Pancreas (tissue), 10 donors: ENCODE results near the gene SLIT3. TPM values are rescaled to one million over a fixed set of nuclear protein-coding genes. Genes with fewer than 3 reads are reported as not detected.

Experiments
- ATAC-seq, 4 donors: fragments of 200-7000 bp; cut with Tn5 transposase; one replicate each; pipeline versions ENCODE4 v1.8.0 to v1.9.1; 2020; ENCODE audit warnings: mild to moderate bottlenecking in 4 of 4, moderate library complexity in 4 of 4
- DNase-seq, 6 donors: peaks; one replicate each; pipeline ENCODE4 v3.0.0-alpha.2; 2020
- FAIRE-seq: peaks from 2 replicates; lab custom pipeline; 2012; peaks lifted over from hg19 to GRCh38; lab: Jason Lieb, UNC
- H3K27ac ChIP-seq, 4 donors: fragments of 200-600 bp; sonication (generic); 1 replicate in 3 of 4; 2 replicates in 1 of 4; pipeline versions ENCODE4 v1.5.0 to v1.8.0; 2020
- H3K27me3 ChIP-seq, 4 donors: fragments of 200-600 bp; one replicate each; pipeline ENCODE4 v1.8.0; 2021
- H3K36me3 ChIP-seq, 3 donors: fragments of 200-600 bp; sonication (generic) in 1 of 3; one replicate each; pipeline versions ENCODE4 v1.5.0 to v1.8.0; 2020 to 2021
- H3K4me1 ChIP-seq, 3 donors: fragments of 200-600 bp; one replicate each; pipeline ENCODE4 v1.8.0; 2021
- H3K4me3 ChIP-seq, 4 donors: fragments of 200-600 bp; sonication (generic) in 2 of 4; one replicate each; pipeline versions ENCODE4 v1.5.0 to v1.8.0; 2020 to 2021
- H3K9me3 ChIP-seq, 4 donors: fragments of 200-600 bp; one replicate each; pipeline ENCODE4 v1.8.0; 2021
- CTCF ChIP-seq, 4 donors: fragments of 200-600 bp; sonication (generic) in 3 of 4; IDR thresholded peaks; one replicate each; pipeline versions ENCODE4 v1.5.0 to v1.8.0; 2021; ENCODE audit warnings: antibody characterized with exemption in 4 of 4
- WGBS, 2 donors: extraction: QIAGEN DNeasy Blood & Tissue Kit; methylation state at CpG; one replicate each; pipeline ENCODE4 v1.1.7; 2013; 5-methylcytosine and 5-hydroxymethylcytosine counted together
- intact Hi-C, 3 donors: fragments of 100-400 bp; cut with DNase I; formaldehyde crosslinking; loops; one replicate each; pipeline versions ENCODE4 v1.11.1 to v1.14.2; 2022
- polyA plus RNA-seq, 2 donors: library from polyadenylated mRNA; stranded (reverse); fragments of 200-250 nt; gene quantifications; one replicate each; pipeline ENCODE4 v1.2.3, GENCODE V29; 2013
- total RNA-seq, 6 donors: library from RNA; stranded (reverse); fragmentation: NEBNext Ultra II Directional in 4 of 6; extraction: Animal tissue kit (Norgen Biotek cat#: 25700) in 4 of 6; gene quantifications; one replicate each; pipeline versions ENCODE4 v1.2.1 to v1.2.4, GENCODE V29; 2021 to 2023
- donor health status: healthy with polysubstance abuse.
- donor health status: DM: no; HTN: no; CAD: no; lungs with moderate emphysema.
- donor health status: DM: no; HTN: no; CAD: no.
- donor health status: control.
- donor health status: control.
- donor health status: Bipolar disorder and iron deficiency.
- donor health status: DM: yes; HTN: yes; CAD: no.
- donor health status: DM: no; HTN: no; CAD: no.
- donor health status: DM: no; HTN: no; CAD: no.
- donor health status: DM: yes; HTN: yes; CAD: no.

SLIT3 gene
- total and polyA plus RNA-seq, 8 donors: 1.1 to 11.4 (median 2.1) TPM

- H3K27ac ChIP-seq: no peak overlapping the region
- FAIRE-seq (no peak), ATAC-seq (no peak), DNase-seq (no peak)
- intact Hi-C loops: no loop called here
- no peak overlapping the region for H3K4me3 ChIP-seq
- no peaks in the 10 kb centered on the region for H3K36me3 ChIP-seq
- WGBS, 2 donors: 73 to 90% methylated on average over 4 of the region's 4 CpGs
- H3K9me3 ChIP-seq: no peaks in the 10 kb centered on the region
- no peaks in the 10 kb centered on the region for H3K27me3 ChIP-seq
- TF ChIP-seq CTCF (IDR thresholded peaks at IDR 0.05): no peak
- H3K4me1 ChIP-seq: no peaks in the 10 kb centered on the region
Measured at GRCh38 chr5:168893283-168893682, 407.7 kb downstream of the SLIT3 start.

GRCh38 chr5:168892618-168893186, 408.2 kb downstream of the SLIT3 start:
- H3K9me3 ChIP-seq: no peaks in the 10 kb centered on the region
- FAIRE-seq (no peak), DNase-seq (no peak), ATAC-seq (no peak)
- 68 to 78% methylated on average over 5 of the region's 5 CpGs for WGBS, 2 donors
- no peak overlapping the region for H3K4me3 ChIP-seq
- no peaks in the 10 kb centered on the region for H3K36me3 ChIP-seq
- H3K27ac ChIP-seq: no peak overlapping the region
- no peaks in the 10 kb centered on the region for H3K27me3 ChIP-seq
- intact Hi-C loops: no loop called here
- H3K4me1 ChIP-seq: no peaks in the 10 kb centered on the region
- TF ChIP-seq CTCF (IDR thresholded peaks at IDR 0.05): no peak

GRCh38 chr5:168890816-168891812, 409.8 kb downstream of the SLIT3 start:
- TF ChIP-seq CTCF (IDR thresholded peaks at IDR 0.05): no peak
- FAIRE-seq (no peak), DNase-seq (no peak), ATAC-seq (no peak)
- Histone ChIP-seq H3K4me3 (no peak overlapping the region), H3K4me1 (no peaks in the 10 kb centered on the region), H3K27ac (no peak overlapping the region), H3K9me3 (no peaks in the 10 kb centered on the region), H3K27me3 (peaks cover 0 to 3% (median 0%) of the 10 kb centered on the region in 4 donors), H3K36me3 (no peaks in the 10 kb centered on the region)
- intact Hi-C loops: no loop called here
- 63 to 67% methylated on average over 6 of the region's 6 CpGs for WGBS, 2 donors

- FAIRE-seq (no peak), DNase-seq (no peak), ATAC-seq (no peak)
- Histone ChIP-seq H3K4me1 (peaks cover 0 to 3% (median 0%) of the 10 kb centered on the region in 3 donors), H3K36me3 (no peaks in the 10 kb centered on the region), H3K27me3 (peaks cover 0 to 3% (median 0%) of the 10 kb centered on the region in 4 donors), H3K4me3 (no peak overlapping the region), H3K9me3 (no peaks in the 10 kb centered on the region), H3K27ac (no peak overlapping the region)
- no peak for TF ChIP-seq CTCF (IDR thresholded peaks at IDR 0.05)
- intact Hi-C loops: no loop called here
- WGBS, 2 donors: 83 to 91% methylated on average over 1 of the region's 1 CpG
Measured at GRCh38 chr5:168889039-168889438, 411.9 kb downstream of the SLIT3 start.
